AG20443 (cell line): ENCODE data around the gene PIR.

ENCODE experiments used
- DNase-seq: peaks from one replicate; pipeline ENCODE4 v3.0.0; 2012; ENCODE audit warnings: low spot score, mixed read lengths

Gene PIR

DNA sequence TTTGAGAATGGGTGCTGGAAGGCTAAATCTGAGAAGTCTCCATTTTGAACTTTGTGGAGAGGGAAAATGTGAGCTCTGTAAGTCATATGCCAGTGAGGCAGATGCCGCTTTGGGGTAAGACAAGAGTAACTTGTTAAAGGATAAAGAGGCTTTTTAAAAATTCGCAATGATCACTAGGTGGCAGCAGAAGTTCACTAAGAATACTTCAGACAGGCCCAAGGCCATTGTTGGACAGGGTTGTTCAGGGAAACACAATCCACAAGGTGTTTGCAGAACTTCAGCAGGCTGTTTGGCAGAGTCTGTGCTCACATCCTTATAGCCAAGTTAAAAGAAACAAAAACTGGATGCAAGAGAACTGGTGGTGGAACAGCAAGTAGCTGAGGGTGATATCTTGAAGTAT lies 144.1 kb downstream of the PIR start:
- peak; percentile 41 for DNase-seq

DNA sequence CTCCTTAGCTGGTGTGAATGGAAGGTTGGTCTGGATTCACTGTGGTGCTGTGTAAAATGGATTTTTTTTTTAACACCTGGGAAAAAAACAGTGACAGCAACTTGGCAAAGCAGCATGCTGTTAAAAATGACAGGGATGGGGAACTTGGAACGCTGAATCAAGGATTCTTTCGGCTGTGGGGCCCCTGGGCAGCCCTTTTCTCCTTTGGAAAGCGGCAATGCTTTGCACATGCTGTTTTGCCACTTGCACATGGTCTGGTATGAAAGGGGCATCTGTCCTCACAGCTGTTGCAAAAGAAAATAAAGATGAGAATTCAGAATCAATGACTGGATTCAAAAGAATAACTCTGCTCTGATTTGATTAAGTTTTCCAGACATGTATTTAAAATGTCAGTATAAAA lies 147.2 kb downstream of the PIR start:
- no peak for DNase-seq

DNA sequence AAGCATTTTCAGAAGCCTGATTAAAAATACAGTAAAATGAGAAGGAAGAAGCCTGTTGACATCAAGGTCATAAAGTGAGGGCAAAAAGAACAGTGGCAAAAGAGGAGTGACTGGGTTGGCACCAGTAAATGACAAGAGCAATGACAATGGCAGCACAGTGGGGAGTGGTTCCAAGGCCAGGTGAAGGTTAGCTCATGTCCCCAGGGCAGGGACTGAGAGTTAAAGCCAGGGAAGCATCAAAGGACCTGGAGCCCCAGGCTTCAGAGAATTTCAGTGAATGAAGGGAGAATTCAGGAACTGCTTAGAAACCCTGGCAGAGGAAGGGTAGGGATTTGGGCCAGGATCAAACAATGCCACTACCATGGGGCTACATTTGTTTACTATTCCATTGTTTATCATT lies 149.0 kb downstream of the PIR start:
- no peak for DNase-seq

DNA sequence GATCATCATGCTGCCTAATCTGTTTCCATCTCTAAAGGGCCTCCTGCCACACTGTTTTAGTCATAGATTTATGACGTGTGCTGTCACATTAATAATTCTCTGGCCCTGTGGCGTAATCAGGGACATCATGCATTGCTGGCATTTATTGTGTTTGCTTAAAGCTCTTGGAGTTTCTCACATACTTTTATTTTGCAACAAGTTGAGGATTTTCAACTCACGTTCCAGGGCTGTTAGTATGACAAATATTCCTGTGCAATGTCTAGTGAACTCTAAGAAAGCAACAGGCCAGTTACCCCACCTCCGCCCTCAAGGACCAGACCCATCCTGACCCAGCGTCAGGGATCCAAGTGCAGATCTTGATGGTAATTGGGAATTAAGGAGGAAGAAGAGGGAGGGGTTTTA lies 150.1 kb downstream of the PIR start:
- DNase-seq, result peak; percentile 26

DNA sequence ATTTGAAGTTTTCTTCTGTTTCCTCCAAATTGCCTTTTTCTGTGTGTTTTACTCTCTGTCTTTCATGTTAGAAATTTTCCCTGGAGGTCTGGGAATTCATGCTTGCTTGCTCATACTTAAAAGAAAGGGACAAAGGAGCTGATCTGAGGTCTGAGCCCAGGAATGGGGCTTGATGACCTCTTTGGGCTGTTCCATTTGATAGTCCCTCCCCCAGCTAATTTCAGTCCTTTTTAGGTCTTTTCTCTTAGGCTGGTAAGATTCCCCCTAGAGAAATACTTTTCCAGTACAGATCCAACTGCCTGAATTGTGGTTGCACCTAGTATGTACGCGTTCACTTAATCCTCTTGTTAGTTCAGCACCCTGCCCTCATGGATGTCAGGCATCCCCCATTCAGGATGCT lies 152.3 kb downstream of the PIR start:
- no peak for DNase-seq

DNA sequence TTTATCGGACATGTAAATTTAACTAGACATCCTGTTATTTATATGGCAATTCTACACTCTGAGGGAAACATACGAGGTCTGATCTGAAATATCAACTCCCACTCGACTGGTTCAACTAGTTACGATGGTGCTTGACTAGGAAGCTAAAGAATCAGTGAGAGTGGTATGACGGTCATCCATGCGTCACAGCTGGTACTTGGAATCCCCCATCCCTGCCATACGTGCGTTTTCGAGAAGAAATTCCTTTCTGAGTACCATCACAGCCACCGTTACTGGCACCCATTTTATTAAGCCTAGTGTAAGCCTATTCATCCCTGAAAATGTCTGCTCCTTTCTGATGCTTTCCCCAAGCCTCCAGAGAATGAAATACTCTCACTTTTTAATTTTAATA lies 157.1 kb downstream of the PIR start:
- peak; percentile 46 for DNase-seq

DNA sequence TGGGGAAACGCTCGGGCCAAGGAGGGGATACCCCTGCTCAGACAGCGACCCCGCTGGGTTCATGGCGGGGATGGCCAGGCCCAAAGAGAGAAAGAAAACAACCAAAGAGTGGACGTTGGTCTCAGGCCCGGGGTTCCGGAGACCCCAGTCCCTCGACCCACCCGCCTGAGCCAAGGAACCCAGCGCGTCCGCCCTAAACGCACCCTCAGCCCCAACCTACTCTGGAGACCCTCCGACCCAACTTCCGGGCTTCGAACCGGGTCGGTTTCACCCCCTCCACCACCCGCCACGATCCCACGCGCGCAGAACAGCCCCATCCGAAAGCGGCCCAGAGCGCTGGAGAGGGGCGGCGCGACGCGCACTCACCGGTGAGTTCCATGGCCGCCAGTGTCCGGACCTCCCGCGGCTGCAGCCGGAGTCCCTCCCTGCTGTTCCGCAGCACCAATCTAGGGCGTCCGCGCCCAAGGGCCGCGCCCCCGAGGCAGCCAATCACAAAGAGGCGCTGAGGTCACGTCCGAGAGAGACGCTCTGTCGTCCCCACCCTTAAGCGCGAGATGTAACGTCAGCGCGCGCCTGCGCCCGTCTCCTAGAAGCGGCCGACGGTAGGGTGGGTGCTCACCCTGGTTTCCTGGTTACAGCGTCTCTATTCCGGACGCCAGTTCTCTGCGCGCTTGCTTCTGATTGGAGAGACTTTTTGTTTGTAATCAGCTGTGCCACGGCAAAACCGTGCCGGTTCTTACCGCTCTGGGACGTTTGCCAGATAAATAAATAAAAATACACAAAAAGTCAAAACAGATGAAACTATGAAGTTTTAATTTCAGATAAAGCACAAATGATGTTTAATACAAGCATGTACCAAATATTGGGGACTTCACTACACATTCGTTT lies 157.8 kb downstream of the PIR start, which contains the start of gene PIGA:
PIGA (minus strand) TSS at position 389 of the 888 bp plus-strand sequence. CDS start 3,593 bp downstream, outside the sequence.
- peak; percentile 94 for DNase-seq
